ENCODE results near the gene KCTD17.

The KCTD17 gene

GRCh38 chr22:37095113-37095512 is 43.6 kb downstream of the KCTD17 start:
- no peak for DNase-seq (ENCODE audit: low read depth, low spot score)
- H3K27ac ChIP-seq = no peak overlapping the region

- no peak for DNase-seq (ENCODE audit: low read depth, low spot score)
- H3K27ac ChIP-seq = no peak overlapping the region
Measured at GRCh38 chr22:37097346-37097745, 45.8 kb downstream of the KCTD17 start.

- no peak for DNase-seq (ENCODE audit: low read depth, low spot score)
- no peak overlapping the region for H3K27ac ChIP-seq
Measured at GRCh38 chr22:37098976-37099591, 47.5 kb downstream of the KCTD17 start.

- no peak overlapping the region for H3K27ac ChIP-seq
- DNase-seq (ENCODE audit: low read depth, low spot score) = no peak
Measured at GRCh38 chr22:37100589-37101127, 49.1 kb downstream of the KCTD17 start.

GRCh38 chr22:37101311-37102066 is 49.9 kb downstream of the KCTD17 start:
- no peak overlapping the region for H3K27ac ChIP-seq
- no peak for DNase-seq (ENCODE audit: low read depth, low spot score)

- no peak for DNase-seq (ENCODE audit: low read depth, low spot score)
- no peak overlapping the region for H3K27ac ChIP-seq
Measured at GRCh38 chr22:37103151-37103550, 51.6 kb downstream of the KCTD17 start.

- H3K27ac ChIP-seq = no peak overlapping the region
- no peak for DNase-seq (ENCODE audit: low read depth, low spot score)
Measured at GRCh38 chr22:37103656-37104452, 52.3 kb downstream of the KCTD17 start.

- no peak overlapping the region for H3K27ac ChIP-seq
- DNase-seq (ENCODE audit: low read depth, low spot score) = no peak
Measured at GRCh38 chr22:37105154-37105553, 53.6 kb downstream of the KCTD17 start.

GRCh38 chr22:37105990-37106389 is 54.4 kb downstream of the KCTD17 start:
- H3K27ac ChIP-seq = no peak overlapping the region
- DNase-seq (ENCODE audit: low read depth, low spot score) = no peak

GRCh38 chr22:37107816-37108621 is 56.5 kb downstream of the KCTD17 start:
- no peak for DNase-seq (ENCODE audit: low read depth, low spot score)

GRCh38 chr22:37109242-37109917 is 57.8 kb downstream of the KCTD17 start, which contains the start of gene TMPRSS6:
TSS of gene TMPRSS6 (minus strand) at chr22:37109713. CDS start at chr22:37103417, 6,296 bp downstream.
- H3K27ac ChIP-seq = no peak within 1 kb of the TSS
- no peak for DNase-seq (ENCODE audit: low read depth, low spot score)

More at GRCh38 chr22:37107816-37108621, 56.5 kb downstream of the KCTD17 start:
- no peak overlapping the region for H3K27ac ChIP-seq

- H3K27ac ChIP-seq = no peak overlapping the region
- no peak for DNase-seq (ENCODE audit: low read depth, low spot score)
Measured at GRCh38 chr22:37111156-37111717, 59.7 kb downstream of the KCTD17 start.

- no peak for DNase-seq (ENCODE audit: low read depth, low spot score)
- no peak overlapping the region for H3K27ac ChIP-seq
Measured at GRCh38 chr22:37112084-37112728, 60.7 kb downstream of the KCTD17 start.
